Stimulated activated CD4-positive, alpha-beta T cell treated with anti-CD3 and anti-CD28 coated beads, Interleukin-1b, Interleukin-23, amount 100 ng/mL, for 1 hour (primary cell): ENCODE results near the gene AOAH.
A peak's percentile ranks its signal among the peaks of the same experiment; 100 is the strongest.

ENCODE experiments used
- DNase-seq, 2 donors: peaks; one replicate each; pipeline ENCODE4 v3.0.0-alpha.2; 2020; ENCODE audit warnings: low read depth in 2 of 2

AOAH gene, protein sequence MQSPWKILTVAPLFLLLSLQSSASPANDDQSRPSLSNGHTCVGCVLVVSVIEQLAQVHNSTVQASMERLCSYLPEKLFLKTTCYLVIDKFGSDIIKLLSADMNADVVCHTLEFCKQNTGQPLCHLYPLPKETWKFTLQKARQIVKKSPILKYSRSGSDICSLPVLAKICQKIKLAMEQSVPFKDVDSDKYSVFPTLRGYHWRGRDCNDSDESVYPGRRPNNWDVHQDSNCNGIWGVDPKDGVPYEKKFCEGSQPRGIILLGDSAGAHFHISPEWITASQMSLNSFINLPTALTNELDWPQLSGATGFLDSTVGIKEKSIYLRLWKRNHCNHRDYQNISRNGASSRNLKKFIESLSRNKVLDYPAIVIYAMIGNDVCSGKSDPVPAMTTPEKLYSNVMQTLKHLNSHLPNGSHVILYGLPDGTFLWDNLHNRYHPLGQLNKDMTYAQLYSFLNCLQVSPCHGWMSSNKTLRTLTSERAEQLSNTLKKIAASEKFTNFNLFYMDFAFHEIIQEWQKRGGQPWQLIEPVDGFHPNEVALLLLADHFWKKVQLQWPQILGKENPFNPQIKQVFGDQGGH

DNA sequence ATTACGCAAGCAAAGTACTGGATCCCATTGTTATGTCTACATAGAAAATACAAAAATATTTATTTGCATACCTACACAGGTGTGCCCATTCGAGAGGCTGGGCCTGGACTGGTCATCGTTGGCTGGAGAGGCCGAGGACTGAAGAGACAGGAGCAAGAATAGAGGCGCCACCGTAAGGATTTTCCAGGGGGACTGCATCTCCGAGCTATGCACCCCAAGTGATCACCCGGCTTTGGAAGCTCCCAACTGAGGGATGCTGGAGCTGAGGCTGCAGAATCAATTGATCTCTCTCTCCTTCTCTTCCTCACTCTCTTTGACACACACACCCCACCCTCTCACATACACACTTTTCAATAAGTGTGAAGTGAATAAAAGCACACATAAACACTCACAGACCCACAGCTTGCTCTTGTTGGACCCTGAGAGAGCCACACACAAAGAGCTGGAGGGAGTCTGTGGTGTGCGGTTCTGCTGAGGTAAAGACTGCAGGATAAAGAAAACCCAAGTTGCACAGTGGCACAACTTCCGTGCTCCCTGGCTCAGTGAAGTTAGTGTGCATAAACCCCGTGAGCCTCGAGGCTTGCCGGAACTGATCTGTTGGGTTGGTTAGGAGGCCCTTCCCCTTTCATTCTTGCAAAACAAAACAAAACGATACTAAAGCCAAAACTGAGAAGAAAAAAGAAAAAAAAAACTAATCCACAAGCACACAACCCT lies at the start of gene AOAH:
TSS of gene AOAH (minus strand) at position 544 of the 714 bp plus-strand sequence. CDS start at position 198, 346 bp downstream.
- peak; percentile 5 to 16 for DNase-seq

DNA sequence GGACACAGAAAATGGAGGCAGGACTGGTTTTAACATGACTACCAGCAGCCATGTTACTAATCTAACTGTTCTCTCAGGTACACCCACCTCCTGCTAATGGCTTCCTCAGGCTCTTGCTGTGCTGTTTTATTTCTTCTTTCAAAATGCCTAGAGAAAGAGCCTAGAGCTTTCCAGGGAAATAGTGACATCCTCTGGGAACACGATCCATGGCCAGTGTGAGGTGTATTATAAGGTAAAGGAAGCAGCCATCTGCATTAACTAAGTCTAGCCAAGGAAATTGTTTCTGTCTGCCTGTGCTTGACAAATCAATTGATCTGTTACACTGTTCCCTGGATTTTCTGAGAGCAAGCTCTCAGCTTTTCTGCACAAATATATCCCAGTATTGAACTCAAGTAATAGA lies 42.2 kb upstream of the AOAH start:
- DNase-seq = no peak

DNA sequence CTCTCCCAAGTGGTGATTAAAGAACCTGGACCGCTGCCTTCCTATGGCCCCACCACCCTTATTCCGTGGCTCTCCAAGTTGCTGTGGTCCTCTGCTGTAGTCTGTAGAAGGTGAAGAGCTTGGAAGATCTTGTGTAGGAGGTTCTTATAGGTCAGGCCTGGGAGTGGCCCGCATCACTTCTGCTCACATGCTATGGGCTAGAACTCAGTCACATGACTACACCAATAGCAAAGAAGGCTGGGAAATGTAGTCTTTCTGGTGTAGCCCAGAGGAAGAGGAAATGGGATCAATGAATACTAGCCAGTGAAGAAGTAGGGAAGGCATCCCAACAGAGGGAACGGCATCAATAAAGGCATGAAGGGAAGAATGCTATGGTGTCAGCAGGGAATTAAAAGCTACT lies 41.3 kb upstream of the AOAH start:
- DNase-seq = no peak

DNA sequence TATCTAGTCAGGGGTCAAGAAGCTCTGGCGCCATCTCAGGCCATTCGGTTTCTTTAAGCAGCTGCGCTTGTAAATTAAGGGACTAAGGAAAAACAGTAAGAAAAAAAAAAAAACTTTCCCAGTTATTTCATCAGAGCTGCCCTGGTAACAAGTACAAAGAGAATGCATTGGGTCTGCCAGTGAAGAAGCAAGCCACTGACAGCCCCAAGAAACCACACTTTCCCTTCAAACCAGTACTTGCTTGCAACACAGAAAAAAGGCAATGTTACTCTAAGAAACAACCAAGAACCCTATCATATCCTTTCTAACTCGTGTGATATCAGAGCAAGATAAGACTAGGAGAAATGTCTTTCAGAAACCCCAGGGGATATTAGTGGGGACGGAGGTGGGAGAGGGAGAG lies 40.6 kb upstream of the AOAH start:
- DNase-seq = no peak

DNA sequence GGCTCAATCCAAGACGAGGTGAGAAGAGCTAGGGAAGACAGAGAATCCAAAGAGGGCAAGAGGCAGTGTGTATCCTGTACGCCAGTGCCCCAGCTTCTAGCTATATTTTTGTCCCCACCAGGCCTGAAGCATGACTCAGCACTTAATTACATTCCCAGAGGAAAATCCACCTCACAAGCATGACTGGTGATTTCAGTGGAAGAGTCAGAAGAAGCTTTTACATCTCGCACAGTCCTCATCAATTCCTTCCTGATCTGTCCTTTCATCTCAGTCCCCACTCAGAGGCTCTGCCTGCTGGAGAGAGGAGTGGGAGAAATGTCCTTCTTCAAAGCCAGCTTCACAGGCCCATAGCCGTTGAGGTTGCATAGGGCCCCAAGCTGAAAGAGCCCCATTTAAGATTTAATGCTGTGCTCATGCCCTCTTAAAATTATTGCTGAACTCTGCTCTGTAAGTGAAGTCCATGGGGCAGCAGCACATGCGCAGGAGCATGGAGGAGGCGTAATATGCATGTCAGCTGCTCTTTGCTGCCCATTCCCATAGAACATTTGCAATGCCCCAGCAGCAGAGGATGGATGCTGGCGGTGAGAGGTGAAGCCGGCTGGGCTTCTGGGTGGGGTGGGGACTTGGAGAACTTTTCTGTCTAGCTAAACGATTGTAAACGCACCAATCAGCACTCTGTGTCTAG lies 39.0 kb upstream of the AOAH start:
- no peak for DNase-seq

DNA sequence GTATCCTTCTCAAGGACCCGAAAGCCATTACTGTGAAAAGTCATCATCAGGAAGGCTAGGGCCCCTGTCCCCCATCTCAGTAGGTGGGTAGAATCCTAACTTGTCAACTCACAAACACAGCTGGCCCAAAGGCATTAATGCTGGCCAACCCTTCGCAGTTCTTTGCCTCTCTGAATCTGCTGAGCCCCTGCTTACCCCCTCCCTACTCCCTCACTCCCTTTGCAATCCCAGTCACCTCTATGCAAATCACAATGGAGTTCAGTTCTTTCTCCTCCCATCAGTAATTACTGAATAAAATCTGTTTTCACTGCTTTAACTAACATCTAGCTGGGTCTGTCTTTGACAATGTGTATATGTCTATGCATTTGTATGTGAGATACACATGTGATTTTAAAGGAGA lies 38.1 kb upstream of the AOAH start:
- no peak for DNase-seq

DNA sequence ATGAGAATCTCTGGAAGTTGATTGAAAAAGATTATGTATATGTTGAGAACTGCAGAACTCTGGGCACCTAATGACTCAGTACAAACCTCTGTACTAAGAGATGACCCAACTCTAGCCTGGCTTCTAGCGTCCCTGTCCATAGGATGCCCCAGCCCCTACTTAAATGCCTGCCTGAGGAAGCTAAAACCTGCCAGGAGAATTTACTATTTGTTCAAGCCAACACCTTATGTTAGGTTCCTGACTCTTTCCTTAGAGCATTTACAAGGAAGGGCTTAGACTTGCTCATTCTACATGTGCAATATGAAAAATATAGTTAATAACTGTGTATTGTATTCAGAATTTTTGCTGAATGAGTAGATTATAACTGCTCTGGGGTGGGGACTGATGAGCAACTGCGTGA lies 37.5 kb upstream of the AOAH start:
- no peak for DNase-seq

DNA sequence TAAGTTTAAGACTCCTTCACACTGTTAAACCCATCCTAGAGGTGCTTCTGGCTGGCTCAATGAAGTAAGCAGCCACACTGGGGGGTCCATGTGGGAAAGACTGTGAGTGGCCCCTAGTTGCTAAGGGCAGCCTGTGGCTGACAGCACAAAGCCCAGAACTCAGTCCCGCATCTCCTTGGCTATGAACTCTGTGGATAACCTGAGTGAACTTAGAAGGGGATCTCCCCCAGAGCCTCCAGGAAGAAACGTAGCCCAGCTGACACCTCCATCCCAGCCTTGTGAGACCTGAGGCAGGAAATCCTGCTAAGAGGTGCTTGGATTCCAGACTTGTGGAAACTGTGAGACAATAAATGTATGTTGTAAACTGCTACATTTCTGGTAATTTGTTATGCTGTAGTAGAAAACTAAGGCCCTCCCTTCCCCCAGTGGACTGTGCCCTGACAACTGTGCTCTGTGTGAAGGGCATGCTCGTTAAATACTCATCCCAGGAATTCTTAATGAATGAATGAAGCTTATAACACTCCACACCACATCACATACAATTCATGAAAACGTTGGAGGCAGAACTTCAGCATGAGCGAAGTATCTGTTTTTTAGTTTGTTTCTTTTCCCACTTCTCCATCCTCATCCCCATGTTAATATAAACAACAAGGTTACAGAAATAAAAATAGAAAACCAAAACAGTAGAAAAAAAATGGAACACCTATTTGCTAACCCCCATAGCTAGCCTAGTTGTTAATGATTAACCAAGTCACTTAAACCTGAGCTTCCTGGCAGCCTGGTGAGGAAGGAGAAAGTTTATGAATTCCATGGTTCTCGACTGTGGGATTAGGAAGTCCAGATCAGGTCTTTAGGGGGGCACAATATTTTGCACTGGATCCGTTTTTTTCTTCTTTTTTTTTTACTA lies 36.8 kb upstream of the AOAH start:
- DNase-seq = no peak

DNA sequence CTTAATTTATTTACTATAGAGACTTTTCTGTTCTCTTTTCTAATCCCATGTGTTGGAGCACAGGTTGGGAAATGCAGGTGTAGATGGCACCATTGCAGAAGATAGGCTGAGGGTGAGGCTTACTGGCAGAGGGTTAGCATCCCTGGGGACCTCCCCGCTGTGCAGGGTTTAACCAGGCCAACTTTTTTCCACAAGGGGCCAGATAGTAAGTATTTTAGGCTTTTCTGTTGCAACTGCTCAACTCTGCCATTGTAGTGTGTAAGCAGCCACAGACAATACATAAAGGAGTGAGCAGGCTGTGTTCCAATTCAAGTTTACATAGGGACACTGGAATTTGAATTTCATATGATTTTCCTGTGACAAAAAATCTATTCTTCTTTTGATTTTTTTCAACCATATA lies 34.6 kb upstream of the AOAH start:
- DNase-seq = no peak

DNA sequence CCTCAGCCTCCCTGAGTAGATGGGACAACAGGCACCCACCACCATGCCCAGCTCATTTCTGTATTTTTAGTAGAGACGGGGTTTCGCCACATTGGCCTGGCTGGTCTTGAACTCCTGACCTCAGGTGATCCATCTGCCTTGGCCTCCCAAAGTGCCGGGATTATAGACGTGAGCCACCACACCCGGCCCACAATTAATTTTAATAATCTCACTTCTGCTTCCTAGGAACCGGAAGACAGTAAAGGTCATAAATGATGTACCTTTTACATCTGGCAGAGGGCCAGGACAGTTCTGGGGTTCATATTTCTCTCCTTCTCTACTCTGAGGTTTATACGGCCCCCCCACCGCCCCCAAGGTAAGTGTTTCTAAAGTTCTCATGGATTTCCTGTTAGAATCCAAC lies 31.2 kb upstream of the AOAH start:
- no peak for DNase-seq

DNA sequence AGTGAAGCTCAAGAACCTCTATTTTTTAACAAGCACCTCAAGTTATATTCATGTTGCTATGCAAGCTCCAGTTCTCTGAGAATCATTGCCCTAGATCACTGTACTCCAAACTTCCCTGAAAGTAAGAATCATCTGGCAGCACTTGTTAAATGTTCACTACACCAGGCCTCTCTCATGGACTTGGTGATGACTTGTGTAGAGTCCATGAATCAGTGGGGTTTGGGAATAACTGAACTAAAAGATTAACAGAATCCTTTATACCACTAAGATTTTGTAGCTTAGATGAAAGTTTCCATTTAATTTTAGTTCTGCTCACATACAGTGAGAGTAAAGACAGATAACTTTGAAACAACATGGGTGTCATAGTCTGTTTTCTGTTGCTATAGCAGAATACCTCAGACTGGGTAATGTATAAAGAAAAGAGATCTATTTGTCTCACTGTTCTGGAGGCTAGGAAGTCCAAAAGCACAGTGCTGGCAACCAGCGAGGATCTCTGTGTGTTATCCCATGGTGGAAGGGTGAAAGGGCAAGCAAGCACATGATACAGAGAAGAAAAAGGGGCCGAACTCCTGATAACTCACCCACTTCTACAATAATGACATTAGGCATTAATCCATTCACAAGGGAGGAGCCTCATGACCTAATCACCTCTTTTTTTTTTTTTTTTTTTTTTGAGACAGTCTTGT lies 27.9 kb upstream of the AOAH start:
- no peak for DNase-seq

DNA sequence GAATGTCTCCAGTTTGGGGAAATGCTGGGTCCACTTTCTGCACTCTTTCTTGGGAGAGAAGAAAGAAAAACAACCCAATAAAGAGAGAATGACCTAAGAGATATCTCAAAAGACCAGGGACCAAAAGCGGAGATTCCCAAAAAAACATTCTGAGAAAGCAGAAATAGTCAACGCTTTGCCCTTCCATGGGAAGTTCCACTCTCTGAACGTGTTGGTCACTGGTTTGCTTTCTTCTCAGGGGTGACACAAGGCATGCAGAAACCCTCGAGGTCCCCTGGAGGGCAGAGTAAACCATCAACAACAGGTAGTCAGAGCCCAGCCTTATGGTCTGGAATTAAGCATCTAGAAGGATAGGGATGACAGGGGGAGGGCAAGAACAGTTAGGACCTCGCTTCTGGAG lies 26.2 kb upstream of the AOAH start:
- no peak for DNase-seq

DNA sequence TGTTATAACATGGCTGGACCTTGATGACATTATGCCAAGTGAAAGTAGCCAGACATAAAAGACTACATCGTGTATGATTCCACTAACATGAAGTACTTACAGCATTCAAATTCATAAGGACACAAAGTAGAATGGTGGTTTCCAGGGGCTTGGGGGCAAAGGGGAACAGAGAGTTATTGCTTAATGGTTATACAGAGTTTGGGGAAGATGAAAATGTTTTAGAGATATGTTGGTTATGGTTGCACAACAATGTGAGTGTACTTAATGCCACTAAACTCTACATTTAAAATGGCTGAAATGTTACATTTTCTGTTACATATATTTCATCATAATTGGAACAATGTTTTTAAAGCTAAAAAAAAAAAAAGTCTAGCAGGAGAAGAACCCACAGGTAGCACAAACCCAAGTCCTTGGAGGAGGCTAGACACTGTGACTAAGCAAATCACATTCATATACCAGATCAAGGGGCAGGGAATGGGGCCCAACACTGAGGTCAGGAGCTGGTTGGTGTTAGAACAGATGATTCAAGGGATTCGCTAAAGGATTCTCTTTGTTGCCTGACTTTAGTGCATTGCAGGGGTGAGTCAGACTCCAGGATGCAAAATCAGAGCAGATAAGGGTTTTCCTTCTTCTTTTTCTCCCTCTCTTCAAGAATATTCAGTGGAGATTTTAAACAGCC lies 25.1 kb upstream of the AOAH start:
- no peak for DNase-seq

DNA sequence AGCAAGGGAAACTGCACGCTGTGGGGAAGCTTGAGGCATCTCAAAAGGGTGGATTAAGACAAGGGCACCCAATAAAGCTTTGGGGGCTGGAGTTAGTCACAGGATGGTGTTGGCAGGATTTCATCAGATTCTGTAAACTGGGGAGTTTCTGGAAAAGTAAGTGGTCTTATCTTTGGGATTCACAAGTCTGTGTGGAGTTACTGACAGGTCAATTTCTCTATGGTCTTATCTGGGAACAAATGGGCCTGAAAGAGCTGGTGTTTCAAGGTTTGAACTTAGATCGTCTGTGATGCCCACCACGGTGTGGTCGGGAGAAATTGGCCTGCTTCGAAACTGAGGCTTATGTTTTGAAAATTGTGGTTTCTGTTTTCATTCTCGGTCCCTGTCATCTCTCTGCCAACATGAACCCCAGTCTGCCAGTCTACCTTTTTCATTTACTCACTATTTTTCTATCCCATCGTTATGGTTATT lies 23.8 kb upstream of the AOAH start:
- DNase-seq = no peak

DNA sequence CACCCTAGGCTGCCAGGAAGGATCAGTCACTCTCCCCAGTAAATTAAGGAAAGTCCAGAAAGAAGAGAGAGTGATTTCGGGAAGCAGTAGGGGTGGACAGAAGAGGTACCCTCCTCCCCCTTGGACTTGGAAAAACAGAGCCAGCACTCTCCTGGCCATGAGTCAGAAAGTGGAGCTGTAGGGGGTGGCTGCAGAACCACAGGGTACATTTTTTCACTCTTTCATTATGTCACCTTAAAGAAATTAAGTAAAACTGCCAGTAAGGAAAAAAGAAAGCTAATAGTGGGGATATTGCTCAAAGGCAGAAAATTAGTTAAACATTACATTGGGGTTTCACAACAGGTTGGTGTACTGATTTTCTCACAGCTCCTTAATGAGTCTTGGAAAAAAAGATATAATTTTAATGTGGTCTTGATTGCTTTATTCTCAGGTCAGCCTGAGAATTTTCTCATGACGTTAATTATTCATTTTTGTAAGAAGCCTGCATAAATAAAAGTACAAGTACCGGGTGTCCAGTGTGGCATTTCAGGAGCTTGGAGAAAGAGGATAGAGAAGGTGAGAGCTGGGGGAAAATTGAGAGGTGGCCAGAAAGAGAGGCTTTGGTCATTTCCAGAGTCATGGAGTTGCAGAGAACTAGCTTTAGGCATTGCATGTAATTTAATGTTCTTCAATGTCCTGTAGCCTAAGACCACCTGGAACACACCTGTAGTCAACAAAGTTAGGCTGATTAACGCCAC lies 23.2 kb upstream of the AOAH start:
- no peak for DNase-seq

DNA sequence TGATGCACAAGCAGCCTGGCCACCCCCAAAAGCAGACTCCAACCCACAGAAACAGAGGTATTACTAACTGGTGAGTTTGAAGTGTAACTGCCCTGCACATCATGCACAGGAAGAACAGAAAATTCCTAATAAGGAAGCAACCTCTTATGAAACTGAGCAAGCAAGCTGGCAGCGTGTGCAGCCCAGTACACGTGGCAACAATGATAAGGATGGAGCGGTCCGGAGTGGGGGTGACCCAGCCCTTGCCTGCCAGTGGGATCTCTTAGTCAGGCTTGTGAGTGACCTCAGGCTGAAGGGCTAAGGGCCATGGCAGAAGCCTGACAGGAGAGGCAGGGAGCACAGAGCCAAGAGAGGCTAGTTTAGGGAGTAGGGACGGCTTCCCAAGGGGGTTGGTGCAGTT lies 22.1 kb upstream of the AOAH start:
- DNase-seq = no peak

DNA sequence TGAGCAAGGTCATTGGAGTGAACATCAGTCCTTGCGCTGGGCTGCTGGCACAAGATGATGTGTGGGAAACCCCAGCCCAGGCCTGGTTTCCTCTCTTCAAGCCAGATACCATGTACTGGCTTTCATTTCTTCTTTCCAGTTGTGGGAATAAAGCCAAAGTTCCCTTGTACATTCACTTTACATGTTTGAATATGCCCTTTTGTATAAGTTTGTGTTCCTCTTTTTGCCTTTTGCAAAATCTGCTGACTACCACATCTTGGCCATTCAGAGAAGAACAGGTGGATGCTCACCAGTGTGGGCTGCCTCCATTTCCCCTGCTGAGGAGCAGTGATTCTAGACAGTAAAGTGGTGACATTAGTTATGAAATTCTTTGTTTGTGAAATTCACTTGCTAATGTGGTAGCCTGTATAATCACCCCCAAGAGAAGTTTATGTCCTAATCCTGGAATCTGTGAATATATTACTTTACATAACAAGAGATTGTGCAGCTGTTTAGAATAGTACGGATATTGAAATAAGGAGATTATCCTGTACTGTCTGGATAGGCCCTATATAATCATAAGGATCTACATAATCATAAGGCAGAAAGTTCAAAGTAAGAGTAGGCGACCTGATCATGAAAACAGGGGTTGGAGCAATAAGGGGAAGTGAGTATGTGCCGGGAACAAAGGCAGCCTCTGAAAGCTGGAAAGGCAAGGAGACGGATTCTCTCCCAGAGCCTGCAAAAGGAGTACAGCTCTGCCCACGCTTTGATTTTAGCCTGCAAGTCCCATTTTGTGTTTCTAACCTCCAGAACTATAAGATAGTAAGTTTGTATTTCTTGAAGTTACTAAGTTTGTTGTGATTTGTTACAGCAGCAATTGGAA lies 18.8 kb upstream of the AOAH start:
- DNase-seq = no peak

DNA sequence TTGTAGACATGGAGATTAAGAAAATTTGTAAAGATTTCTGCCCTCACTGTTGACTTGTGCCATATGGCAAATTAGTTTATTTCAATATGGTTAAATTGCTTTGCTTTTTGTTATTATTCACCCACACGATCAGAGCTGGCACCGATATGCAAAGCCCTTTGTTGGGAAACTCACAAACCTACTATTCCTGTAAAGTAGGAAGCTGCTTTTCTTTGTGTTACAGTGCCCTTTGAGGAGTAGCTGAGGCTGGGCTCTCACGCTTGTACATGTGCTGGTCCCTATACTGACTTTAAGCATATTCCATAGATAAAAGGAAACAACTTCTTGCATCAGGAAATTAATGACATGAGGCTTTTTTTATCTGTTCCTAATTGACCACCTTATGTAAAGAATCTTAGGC lies 17.6 kb upstream of the AOAH start:
- no peak for DNase-seq
